ENCODE measurements around the gene PRKCQ. TPM values are rescaled to one million over a fixed set of nuclear protein-coding genes. Genes with fewer than 3 reads are reported as not detected.

PRKCQ gene
- total and polyA plus RNA-seq, 5 donors, result 0.05 to 0.25 (median 0.20) TPM

DNA sequence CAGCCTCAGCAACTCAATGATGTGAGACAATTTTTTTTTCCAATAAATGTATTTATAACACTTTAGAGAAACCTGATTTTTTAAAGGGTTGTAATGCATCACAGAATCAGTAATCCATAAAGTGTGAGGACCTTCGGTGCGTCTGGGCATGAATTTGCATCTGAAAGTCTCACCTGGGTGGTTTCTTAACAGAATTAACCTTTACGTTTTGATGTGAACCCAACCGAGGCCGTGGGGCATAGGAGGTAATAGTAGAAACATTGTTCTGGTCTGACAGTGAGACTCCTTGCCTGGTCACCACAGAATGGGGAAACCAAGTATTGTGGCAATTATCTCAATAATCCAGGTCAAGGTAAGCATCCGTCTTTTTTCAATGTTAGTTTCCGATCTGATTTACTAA is 114.6 kb downstream of the PRKCQ start:
- H3K4me1 ChIP-seq (ENCODE audit: control insufficient read depth, insufficient read depth, low read length), result no peaks in the 10 kb centered on the region
- H3K4me3 ChIP-seq (ENCODE audit: low read length), result no peak overlapping the region
- WGBS, result 78% methylated on average over 7 of the region's 7 CpGs
- H3K27me3 ChIP-seq (ENCODE audit: control insufficient read depth, insufficient read depth), result no peaks in the 10 kb centered on the region
- no peaks in the 10 kb centered on the region for H3K9me3 ChIP-seq (ENCODE audit: control insufficient read depth, low read length)
- ATAC-seq, result no peak
- H3K27ac ChIP-seq (ENCODE audit: low read length), result no peak overlapping the region
- DNase-seq, result no peak
- intact Hi-C loops (cut with DNase I), result no loop called here

DNA sequence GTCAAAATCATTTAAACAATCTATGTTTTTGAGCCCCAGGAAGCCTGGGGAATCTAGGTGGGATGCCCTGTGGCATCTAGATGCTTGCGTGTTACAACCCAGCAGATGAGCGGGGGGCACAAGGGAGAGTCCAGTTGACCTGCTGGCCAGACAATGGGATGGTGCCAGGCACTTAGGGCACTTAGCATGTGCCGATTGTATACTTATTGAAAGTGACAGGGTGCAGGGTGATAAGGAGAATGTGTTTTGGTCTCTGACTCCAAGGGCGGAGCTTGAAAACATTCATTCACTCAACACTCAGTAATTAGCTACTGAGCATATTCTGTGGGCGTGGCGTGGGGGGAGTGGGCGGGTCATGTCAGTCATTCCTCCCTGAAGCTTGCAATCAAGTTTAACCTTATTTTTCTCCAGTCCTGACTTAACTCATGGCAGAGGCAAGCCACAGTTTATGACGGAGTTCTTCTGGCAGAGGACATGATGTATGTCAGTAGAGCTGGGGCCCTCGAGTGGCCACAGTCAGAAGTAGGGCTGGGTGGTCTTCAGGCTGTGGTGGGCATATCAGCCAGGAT is 115.1 kb downstream of the PRKCQ start:
- Histone ChIP-seq H3K4me3 (ENCODE audit: low read length) (no peak overlapping the region), H3K4me1 (ENCODE audit: control insufficient read depth, insufficient read depth, low read length) (no peaks in the 10 kb centered on the region), H3K27ac (ENCODE audit: low read length) (no peak overlapping the region), H3K27me3 (ENCODE audit: control insufficient read depth, insufficient read depth) (no peaks in the 10 kb centered on the region), H3K9me3 (ENCODE audit: control insufficient read depth, low read length) (no peaks in the 10 kb centered on the region)
- DNase-seq (no peak), ATAC-seq (no peak)
- intact Hi-C loops (cut with DNase I), result no loop called here
- WGBS, result 84% methylated on average over 9 of the region's 9 CpGs

DNA sequence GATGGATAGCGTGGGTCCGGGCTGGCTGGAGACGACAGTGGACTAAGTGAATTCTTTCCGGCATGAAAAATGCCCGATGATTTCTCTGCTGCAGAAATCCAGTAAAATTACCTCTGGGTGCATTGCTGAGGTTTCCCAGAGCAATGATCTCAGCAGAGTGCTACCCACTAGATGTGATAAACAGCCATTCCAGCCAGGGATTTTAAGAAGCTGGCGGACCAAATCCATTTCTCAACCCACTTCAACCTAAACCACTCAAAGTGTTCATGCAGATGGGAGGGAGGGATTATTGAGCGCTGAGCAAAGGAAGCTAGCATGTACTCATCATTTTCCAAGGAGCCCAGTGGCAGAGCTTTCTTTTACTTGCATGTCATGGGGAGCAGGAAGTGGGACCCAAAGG is 116.7 kb downstream of the PRKCQ start:
- Histone ChIP-seq H3K4me3 (ENCODE audit: low read length) (no peak overlapping the region), H3K27me3 (ENCODE audit: control insufficient read depth, insufficient read depth) (no peaks in the 10 kb centered on the region), H3K9me3 (ENCODE audit: control insufficient read depth, low read length) (no peaks in the 10 kb centered on the region), H3K27ac (ENCODE audit: low read length) (no peak overlapping the region), H3K4me1 (ENCODE audit: control insufficient read depth, insufficient read depth, low read length) (no peaks in the 10 kb centered on the region)
- WGBS, result 85% methylated on average over 7 of the region's 7 CpGs
- DNase-seq, result no peak
- no peak for ATAC-seq
- intact Hi-C loops (cut with DNase I), result no loop called here

DNA sequence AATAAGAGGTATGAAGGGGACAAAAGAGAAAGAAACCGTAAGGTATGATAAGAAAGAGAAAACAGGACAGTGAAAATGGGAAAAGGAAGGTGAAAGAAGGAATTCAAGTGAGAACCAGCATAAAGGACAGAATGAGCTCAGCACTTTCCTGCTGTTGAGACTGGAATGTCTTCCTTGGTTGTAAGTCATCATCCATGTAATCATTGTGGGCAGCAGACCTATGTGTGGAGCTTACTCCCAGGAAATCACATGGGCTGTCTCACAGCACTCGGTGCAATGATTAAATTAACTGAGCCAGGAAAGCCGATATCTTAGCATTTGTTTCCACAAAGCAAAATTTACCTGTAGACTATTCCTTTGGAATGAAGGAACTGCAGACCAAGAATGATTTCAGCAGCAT is 118.1 kb downstream of the PRKCQ start:
- Histone ChIP-seq H3K4me1 (ENCODE audit: control insufficient read depth, insufficient read depth, low read length) (no peaks in the 10 kb centered on the region), H3K27ac (ENCODE audit: low read length) (no peak overlapping the region), H3K4me3 (ENCODE audit: low read length) (no peak overlapping the region), H3K9me3 (ENCODE audit: control insufficient read depth, low read length) (no peaks in the 10 kb centered on the region), H3K27me3 (ENCODE audit: control insufficient read depth, insufficient read depth) (no peaks in the 10 kb centered on the region)
- intact Hi-C loops (cut with DNase I), result no loop called here
- WGBS, result 71% methylated on average over 3 of the region's 3 CpGs
- no peak for ATAC-seq
- DNase-seq, result no peak

DNA sequence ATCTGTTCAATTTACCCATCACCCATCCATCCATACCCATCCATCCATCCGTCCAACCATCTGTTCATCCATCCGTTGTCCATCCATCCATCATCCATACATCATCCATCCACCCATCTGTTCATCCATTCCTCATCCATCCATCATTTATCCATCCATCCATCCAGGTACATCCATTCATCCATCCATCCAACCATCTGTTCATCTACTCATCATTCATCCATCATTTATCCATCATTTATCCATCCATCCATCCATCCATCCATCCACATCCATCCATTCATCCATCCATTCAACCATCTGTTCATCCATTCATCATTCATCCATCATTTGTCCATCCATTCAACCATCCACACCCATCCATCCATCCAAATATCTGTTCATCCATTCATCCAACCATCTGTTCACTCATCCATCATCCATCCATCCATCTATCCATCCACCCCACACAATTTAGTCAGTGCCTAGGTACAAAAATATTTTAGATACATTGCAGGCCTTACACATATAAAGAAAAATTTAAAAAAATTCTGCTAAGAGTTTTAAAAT is 119.1 kb downstream of the PRKCQ start:
- Histone ChIP-seq H3K27ac (ENCODE audit: low read length) (no peak overlapping the region), H3K4me3 (ENCODE audit: low read length) (no peak overlapping the region), H3K27me3 (ENCODE audit: control insufficient read depth, insufficient read depth) (no peaks in the 10 kb centered on the region), H3K4me1 (ENCODE audit: control insufficient read depth, insufficient read depth, low read length) (no peaks in the 10 kb centered on the region), H3K9me3 (ENCODE audit: control insufficient read depth, low read length) (no peaks in the 10 kb centered on the region)
- ATAC-seq (no peak), DNase-seq (no peak)
- WGBS, result 94% methylated on average over 2 of the region's 2 CpGs
- intact Hi-C loops (cut with DNase I), result no loop called here

DNA sequence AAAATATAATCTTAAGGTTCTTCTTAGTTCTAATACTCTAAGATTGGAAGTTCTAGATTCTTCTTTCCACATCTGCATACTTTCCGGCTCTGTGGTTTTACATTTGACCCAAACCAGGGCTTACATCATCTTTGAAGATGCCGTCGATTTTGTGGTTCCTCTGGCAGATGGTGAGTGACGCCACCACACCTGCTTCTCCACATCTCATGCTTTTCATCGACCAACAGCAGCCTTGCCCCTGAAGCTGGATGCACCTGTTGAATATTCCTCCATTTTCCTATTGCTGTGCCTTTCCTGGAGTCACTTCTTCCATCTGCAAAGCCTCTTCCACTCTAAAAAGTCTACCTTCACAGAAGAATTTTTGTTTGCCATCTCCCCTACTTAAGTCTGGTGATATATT is 121.3 kb downstream of the PRKCQ start:
- Histone ChIP-seq H3K27ac (ENCODE audit: low read length) (no peak overlapping the region), H3K9me3 (ENCODE audit: control insufficient read depth, low read length) (no peaks in the 10 kb centered on the region), H3K4me3 (ENCODE audit: low read length) (no peak overlapping the region), H3K4me1 (ENCODE audit: control insufficient read depth, insufficient read depth, low read length) (no peaks in the 10 kb centered on the region), H3K27me3 (ENCODE audit: control insufficient read depth, insufficient read depth) (no peaks in the 10 kb centered on the region)
- ATAC-seq (no peak), DNase-seq (no peak)
- intact Hi-C loops (cut with DNase I), result no loop called here
- 82% methylated on average over 5 of the region's 5 CpGs for WGBS

DNA sequence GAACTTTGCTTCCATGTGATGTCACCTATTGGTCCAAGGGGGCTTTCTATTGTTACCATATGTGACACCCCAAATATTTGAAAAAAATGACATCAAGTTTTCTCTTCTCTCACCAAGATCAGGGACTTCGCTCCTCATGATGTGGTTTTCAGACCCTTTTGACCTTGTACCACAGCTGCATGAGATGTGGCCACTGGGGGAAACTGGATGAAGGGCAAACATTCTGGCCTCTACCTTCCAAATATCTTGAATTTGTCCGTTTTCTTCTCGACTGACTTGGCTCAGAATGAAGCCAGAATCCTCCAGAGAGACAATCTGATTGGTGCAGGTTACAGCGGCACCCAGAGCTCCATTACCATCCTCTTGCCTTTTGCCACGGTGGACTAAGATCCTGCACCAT is 122.7 kb downstream of the PRKCQ start:
- Histone ChIP-seq H3K27me3 (ENCODE audit: control insufficient read depth, insufficient read depth) (no peaks in the 10 kb centered on the region), H3K9me3 (ENCODE audit: control insufficient read depth, low read length) (no peaks in the 10 kb centered on the region), H3K27ac (ENCODE audit: low read length) (no peak overlapping the region), H3K4me1 (ENCODE audit: control insufficient read depth, insufficient read depth, low read length) (no peaks in the 10 kb centered on the region), H3K4me3 (ENCODE audit: low read length) (no peak overlapping the region)
- 82% methylated on average over 5 of the region's 5 CpGs for WGBS
- ATAC-seq, result no peak
- intact Hi-C loops (cut with DNase I), result no loop called here
- DNase-seq, result no peak

DNA sequence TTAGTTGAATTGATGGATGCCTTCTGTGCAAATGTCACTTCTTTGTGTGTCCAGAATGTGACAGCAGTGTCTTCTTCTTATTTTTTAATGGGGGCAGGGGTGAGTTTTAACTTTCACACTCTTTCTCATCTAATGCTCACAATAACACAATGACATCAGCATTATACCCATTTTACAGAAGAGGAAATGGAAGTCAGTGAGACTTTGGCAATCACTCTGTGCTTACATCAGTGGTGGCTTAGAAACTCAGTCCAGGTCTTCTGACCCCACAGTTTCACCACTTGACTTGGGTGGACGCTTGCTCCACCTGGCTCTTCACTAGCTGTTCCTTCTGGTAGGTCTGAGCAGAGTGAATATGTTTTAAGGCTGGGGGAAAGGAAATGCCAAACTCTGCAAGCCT is 124.0 kb downstream of the PRKCQ start:
- intact Hi-C loops (cut with DNase I), result no loop called here
- 90% methylated on average over 1 of the region's 1 CpG for WGBS
- no peaks in the 10 kb centered on the region for H3K4me1 ChIP-seq (ENCODE audit: control insufficient read depth, insufficient read depth, low read length)
- no peaks in the 10 kb centered on the region for H3K9me3 ChIP-seq (ENCODE audit: control insufficient read depth, low read length)
- no peak overlapping the region for H3K4me3 ChIP-seq (ENCODE audit: low read length)
- H3K27me3 ChIP-seq (ENCODE audit: control insufficient read depth, insufficient read depth), result no peaks in the 10 kb centered on the region
- ATAC-seq (no peak), DNase-seq (no peak)
- no peak overlapping the region for H3K27ac ChIP-seq (ENCODE audit: low read length)

DNA sequence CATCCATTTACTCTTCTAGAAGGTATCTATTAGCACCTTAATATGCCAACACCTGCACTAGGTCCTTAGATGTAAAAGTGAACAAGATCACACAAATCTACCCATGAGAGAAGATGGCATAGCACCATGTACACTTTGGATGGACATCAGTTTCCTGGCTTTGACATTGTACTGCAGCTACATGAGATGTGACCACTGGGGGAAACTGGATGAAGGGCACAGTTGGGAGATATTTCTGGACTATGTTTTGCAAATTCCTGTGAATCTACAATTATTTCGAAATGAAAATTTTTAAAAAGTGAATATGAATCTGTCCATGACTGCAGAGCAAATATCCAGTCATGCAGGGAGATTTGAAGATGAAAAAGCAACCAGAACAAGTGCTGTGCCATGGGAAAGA is 124.5 kb downstream of the PRKCQ start:
- Histone ChIP-seq H3K4me1 (ENCODE audit: control insufficient read depth, insufficient read depth, low read length) (no peaks in the 10 kb centered on the region), H3K27me3 (ENCODE audit: control insufficient read depth, insufficient read depth) (no peaks in the 10 kb centered on the region), H3K4me3 (ENCODE audit: low read length) (no peak overlapping the region), H3K27ac (ENCODE audit: low read length) (no peak overlapping the region), H3K9me3 (ENCODE audit: control insufficient read depth, low read length) (no peaks in the 10 kb centered on the region)
- intact Hi-C loops (cut with DNase I), result no loop called here
- WGBS, result 71% methylated on average over 1 of the region's 1 CpG
- ATAC-seq (no peak), DNase-seq (no peak)

DNA sequence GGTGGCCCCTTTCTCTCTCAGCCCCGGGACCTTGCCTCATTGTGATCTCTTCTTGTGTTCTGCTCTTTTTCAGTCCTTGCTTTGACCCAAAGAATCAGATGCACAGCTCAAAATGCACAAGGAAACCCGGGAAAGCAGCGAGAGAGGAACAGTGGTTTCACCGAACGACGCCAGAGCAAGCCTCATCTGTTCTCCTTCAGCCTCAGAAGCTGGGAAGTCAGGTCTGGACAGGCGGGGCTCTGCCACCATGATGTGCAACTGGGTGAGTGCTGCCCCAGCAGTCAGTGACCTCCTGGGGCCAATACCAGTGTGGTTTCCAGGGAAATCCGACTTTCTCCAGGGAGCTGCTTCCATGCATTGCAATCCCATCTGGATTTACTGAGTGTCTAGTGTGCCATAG is 133.4 kb downstream of the PRKCQ start:
- Histone ChIP-seq H3K27ac (ENCODE audit: low read length) (no peak overlapping the region), H3K4me1 (ENCODE audit: control insufficient read depth, insufficient read depth, low read length) (no peaks in the 10 kb centered on the region), H3K4me3 (ENCODE audit: low read length) (no peak overlapping the region), H3K9me3 (ENCODE audit: control insufficient read depth, low read length) (no peaks in the 10 kb centered on the region), H3K27me3 (ENCODE audit: control insufficient read depth, insufficient read depth) (no peaks in the 10 kb centered on the region)
- 92% methylated on average over 8 of the region's 8 CpGs for WGBS
- DNase-seq (no peak), ATAC-seq (no peak)
- intact Hi-C loops (cut with DNase I), result no loop called here

DNA sequence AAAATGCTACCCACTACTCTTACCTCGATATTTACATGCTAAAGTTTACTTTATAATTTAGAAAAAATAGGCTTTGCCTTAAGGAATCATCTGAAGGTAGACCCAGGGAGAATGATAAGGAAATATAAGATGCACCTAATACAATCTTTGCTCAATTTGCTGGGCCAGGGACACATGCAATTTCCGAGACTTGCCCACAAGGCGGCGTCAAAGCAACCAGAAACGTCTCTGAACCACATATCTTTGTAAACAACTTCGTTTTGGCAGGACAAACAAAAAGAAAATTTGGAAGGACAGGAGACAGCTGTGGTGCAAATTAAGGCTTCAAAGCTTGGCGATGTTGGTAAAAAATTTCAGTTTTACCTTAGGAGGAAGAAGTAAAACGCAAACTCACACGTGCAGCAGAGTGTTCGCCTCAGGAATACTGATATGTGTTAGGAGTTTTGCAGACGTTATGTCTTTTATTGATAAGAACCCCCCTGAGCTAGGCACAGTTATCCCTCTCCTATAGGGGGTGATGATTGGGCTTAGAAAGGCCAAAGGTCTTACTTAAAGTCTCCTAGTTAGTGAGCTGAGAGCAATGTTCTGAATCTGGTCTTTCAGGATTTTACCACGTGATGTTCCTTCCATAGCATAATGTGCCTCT is 134.3 kb downstream of the PRKCQ start:
- intact Hi-C loops (cut with DNase I), result no loop called here

More for the DNA sequence above, 134.3 kb downstream of the PRKCQ start:
- DNase-seq (peak; percentile 51 to 80 (median 63)), ATAC-seq (no peak)
- no peak overlapping the region for H3K4me3 ChIP-seq (ENCODE audit: low read length)
- 17% methylated on average over 12 of the region's 12 CpGs for WGBS
- no peaks in the 10 kb centered on the region for H3K9me3 ChIP-seq (ENCODE audit: control insufficient read depth, low read length)
- H3K27me3 ChIP-seq (ENCODE audit: control insufficient read depth, insufficient read depth), result no peaks in the 10 kb centered on the region
- no peaks in the 10 kb centered on the region for H3K4me1 ChIP-seq (ENCODE audit: control insufficient read depth, insufficient read depth, low read length)
- H3K27ac ChIP-seq (ENCODE audit: low read length), result no peak overlapping the region
